ENCODE measurements around the gene GRK3. TPM values are rescaled to one million over a fixed set of nuclear protein-coding genes. Genes with fewer than 3 reads are reported as not detected.

The GRK3 gene
- total RNA-seq, 6 experiments from 2014 or later, result 1.1 to 4.9 (median 3.6) TPM

DNA sequence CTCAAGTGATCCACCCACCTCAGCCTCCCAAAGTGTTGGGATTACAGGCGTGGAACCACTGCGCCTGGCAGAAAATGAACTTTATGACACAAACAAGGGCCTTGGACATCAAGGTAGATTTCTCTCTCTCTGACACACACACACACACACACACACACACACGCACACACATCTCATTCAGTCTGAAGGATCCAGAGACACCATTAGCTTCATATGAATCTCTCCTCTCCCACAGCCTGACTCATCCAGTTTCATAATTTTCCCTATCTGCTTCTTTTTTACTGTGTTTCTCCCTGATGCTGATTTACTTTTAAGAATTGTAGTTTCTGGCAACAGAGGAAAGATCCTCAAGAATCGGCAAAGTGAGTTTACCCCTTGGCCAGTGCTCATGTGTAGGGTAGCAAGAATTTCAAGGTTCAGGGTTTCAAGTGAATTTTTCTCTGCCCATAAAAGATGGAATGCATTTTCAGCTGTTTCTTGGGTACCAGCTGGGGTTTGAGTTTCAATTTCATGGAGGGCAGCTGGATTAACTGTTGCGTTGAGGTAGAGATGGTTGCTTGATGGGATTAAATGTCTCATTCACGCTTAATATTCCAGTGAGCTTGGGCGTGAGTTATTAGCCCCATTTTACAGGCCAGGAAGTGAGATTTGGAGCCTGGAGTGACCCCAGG, 181.0 kb downstream of the GRK3 start:
- TF ChIP-seq POLR2A (IDR thresholded peaks at IDR 0.05) (no peak), CTCF (IDR thresholded peaks at IDR 0.05) (no peak)
- Histone ChIP-seq H3K27me3 (no peaks in the 10 kb centered on the region), H3K27ac (no peak overlapping the region), H3K4me3 (no peak overlapping the region), H3K36me3 (no peaks in the 10 kb centered on the region), H3K4me1 (no peaks in the 10 kb centered on the region), H3K9me3 (no peaks in the 10 kb centered on the region)
- intact Hi-C loops (cut with DNase I), result no loop called here
- WGBS (ENCODE audit: insufficient coverage, low coverage, low lambda C conversion rate, missing lambda C conversion rate), result 42% methylated on average over 5 of the region's 7 CpGs
- ATAC-seq (no peak), DNase-seq (no peak)

GRCh38 chr22:25746012-25746373, 181.5 kb downstream of the GRK3 start:
- Histone ChIP-seq H3K4me3 (no peak overlapping the region), H3K4me1 (no peaks in the 10 kb centered on the region), H3K36me3 (no peaks in the 10 kb centered on the region), H3K27me3 (no peaks in the 10 kb centered on the region), H3K9me3 (no peaks in the 10 kb centered on the region), H3K27ac (no peak overlapping the region)
- 22% methylated on average over 1 of the region's 1 CpG for WGBS (ENCODE audit: insufficient coverage, low coverage, low lambda C conversion rate, missing lambda C conversion rate)
- no peak for ATAC-seq
- no peak for TF ChIP-seq CTCF (IDR thresholded peaks at IDR 0.05)
- intact Hi-C loops (cut with DNase I), result no loop called here
- no peak for DNase-seq

DNA sequence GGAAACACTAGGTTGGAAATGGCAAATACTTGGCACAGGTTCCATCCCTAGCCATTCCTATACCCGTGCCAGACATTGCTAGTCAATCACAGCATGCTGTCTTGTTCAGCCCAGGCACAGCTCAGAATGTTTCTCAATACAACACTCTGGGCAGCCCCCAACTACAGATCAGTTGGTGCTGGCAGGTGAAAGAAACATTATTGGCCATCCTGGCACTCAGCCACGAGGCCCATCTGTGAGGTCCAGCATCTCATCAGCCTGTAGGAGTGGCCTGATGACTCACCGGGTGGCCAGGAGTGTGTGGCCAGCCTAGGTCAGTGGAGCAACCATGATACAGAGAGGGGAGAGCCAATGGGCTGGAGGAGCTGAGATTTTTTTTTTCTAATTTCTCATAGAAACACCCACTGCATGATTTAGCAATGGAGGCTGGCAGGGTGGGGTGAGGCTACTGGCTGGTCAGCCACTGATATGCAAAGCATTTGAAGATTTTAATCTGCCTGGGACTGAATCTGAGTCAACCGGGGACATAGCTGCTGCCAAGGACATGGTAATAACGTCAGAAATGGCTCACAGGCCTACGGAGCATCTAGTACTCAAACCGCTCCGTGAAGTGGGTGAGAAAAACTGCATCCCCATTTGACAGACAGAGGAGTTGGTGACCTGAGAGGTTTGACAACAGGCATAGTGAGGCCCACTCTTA, 182.9 kb downstream of the GRK3 start:
- H3K9me3 ChIP-seq, result no peaks in the 10 kb centered on the region
- no peaks in the 10 kb centered on the region for H3K27me3 ChIP-seq
- WGBS (ENCODE audit: insufficient coverage, low coverage, low lambda C conversion rate, missing lambda C conversion rate), result 100% methylated on average over 1 of the region's 8 CpGs
- H3K27ac ChIP-seq, result no peak overlapping the region
- DNase-seq, result peak in 1 of 3 donors; percentile 59
- intact Hi-C loops (cut with DNase I), result no loop called here
- no peaks in the 10 kb centered on the region for H3K36me3 ChIP-seq
- H3K4me3 ChIP-seq, result no peak overlapping the region
- H3K4me1 ChIP-seq, result no peaks in the 10 kb centered on the region
- TF ChIP-seq CTCF (IDR thresholded peaks at IDR 0.05), result no peak
- no peak for TF ChIP-seq POLR2A (IDR thresholded peaks at IDR 0.05)
- peak in 2 of 4 donors; percentile 51 to 75 for ATAC-seq

DNA sequence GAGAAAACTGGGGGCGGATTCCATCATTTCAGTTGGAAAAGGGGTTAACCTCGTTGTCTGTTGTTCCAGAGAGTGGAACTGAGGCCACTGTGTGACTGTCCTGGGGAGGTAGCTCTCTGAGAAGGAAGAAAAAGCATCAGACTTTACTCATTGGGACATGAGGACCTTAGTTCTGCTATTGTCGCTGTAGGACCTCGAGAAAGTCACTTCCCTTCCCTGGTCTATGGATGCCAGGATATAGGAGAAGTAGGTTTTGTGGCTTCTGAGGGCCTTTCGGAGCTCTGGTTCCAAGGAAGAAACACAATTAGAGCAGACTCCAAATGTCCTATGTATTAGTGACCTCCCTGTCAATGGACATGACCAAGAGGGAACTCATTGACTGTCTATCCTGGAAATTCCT, 183.7 kb downstream of the GRK3 start:
- 36% methylated on average over 5 of the region's 5 CpGs for whole genome bisulfite sequencing (ENCODE audit: insufficient coverage, low coverage, low lambda C conversion rate, missing lambda C conversion rate)
- peak in 2 of 4 donors; percentile 7 to 15 for ATAC-seq
- Histone ChIP-seq H3K4me1 (no peaks in the 10 kb centered on the region), H3K4me3 (no peak overlapping the region), H3K9me3 (no peaks in the 10 kb centered on the region), H3K36me3 (no peaks in the 10 kb centered on the region), H3K27ac (no peak overlapping the region), H3K27me3 (no peaks in the 10 kb centered on the region)
- no peak for TF ChIP-seq CTCF (IDR thresholded peaks at IDR 0.05)
- TF ChIP-seq POLR2A (IDR thresholded peaks at IDR 0.05), result no peak
- intact Hi-C loops (cut with DNase I), result no loop called here
- DNase-seq, result no peak
